ENCODE measurements around the gene EIF3J.

DNA sequence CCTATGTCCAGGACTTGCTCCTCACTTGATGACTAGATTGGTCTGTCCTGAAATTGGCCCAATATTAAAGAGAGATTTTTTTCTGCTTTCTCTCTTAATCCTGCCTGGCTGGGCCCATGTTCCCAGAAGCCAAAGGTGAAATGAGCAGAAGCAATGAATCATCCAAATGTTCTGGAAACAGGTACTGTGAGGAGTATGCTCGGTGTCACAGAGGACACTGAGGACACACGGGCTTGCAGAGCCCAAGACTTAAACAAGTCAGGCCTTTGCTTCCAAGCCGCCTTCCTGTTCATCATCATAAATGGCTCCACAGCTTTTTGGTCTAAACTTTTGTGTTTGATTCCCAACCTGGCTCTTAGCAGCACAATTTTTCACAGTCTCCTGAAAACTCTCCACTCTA lies 31.4 kb downstream of the EIF3J start:
- TF ChIP-seq, protein P1, sequence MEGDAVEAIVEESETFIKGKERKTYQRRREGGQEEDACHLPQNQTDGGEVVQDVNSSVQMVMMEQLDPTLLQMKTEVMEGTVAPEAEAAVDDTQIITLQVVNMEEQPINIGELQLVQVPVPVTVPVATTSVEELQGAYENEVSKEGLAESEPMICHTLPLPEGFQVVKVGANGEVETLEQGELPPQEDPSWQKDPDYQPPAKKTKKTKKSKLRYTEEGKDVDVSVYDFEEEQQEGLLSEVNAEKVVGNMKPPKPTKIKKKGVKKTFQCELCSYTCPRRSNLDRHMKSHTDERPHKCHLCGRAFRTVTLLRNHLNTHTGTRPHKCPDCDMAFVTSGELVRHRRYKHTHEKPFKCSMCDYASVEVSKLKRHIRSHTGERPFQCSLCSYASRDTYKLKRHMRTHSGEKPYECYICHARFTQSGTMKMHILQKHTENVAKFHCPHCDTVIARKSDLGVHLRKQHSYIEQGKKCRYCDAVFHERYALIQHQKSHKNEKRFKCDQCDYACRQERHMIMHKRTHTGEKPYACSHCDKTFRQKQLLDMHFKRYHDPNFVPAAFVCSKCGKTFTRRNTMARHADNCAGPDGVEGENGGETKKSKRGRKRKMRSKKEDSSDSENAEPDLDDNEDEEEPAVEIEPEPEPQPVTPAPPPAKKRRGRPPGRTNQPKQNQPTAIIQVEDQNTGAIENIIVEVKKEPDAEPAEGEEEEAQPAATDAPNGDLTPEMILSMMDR (IDR thresholded peaks at IDR 0.05), result no peak
- TF ChIP-seq SMC3 (IDR thresholded peaks at IDR 0.05; ENCODE audit: low read depth, low read length) (no peak), EP300 (IDR thresholded peaks at IDR 0.05; ENCODE audit: borderline replicate concordance in 1 of 2, low read depth in 1 of 2, low read length in 1 of 2) (no peak), FOXJ3 (CRISPR knock-in tag; IDR thresholded peaks at IDR 0.05) (no peak), POLR2AphosphoS5 (IDR thresholded peaks at IDR 0.05; ENCODE audit: low read depth, low read length) (no peak), CHD2 (IDR thresholded peaks at IDR 0.05; ENCODE audit: low read length, partially characterized antibody) (no peak), GABPA (IDR thresholded peaks at IDR 0.05; ENCODE audit: low read depth) (no peak), ELF1 (IDR thresholded peaks at IDR 0.05) (no peak), EZH2phosphoT487 (IDR thresholded peaks at IDR 0.05; ENCODE audit: borderline replicate concordance, low read depth) (no peak), GATA2 (CRISPR knock-in tag; IDR thresholded peaks at IDR 0.05) (no peak)
- TF ChIP-seq, protein P2, sequence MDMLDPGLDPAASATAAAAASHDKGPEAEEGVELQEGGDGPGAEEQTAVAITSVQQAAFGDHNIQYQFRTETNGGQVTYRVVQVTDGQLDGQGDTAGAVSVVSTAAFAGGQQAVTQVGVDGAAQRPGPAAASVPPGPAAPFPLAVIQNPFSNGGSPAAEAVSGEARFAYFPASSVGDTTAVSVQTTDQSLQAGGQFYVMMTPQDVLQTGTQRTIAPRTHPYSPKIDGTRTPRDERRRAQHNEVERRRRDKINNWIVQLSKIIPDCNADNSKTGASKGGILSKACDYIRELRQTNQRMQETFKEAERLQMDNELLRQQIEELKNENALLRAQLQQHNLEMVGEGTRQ (IDR thresholded peaks at IDR 0.05; ENCODE audit: borderline replicate concordance, low read depth, low read length), result no peak

Data from SK-N-SH (cell line).